DMS79 (cell line): ENCODE measurements around the gene LRCOL1.
A peak's percentile ranks its signal among the peaks of the same experiment; 100 is the strongest.
"Not testable (repeated sequence)": the region's sequence is repeated elsewhere in the genome, so short reads cannot be mapped to it uniquely, and the experiment has no call there.

Experiments
- DNase-seq: peaks from one replicate; lab custom pipeline; 2025; lab: John Stamatoyannopoulos, UW

LRCOL1 gene

GRCh38 chr12:132600048-132601032 lies 10.0 kb downstream of the LRCOL1 start:
- DNase-seq, result peak; percentile 88

- DNase-seq, result not testable (repeated sequence)
Measured at GRCh38 chr12:132599502-132599901, 10.9 kb downstream of the LRCOL1 start.

- no peak for DNase-seq
Measured at GRCh38 chr12:132597333-132598316, 12.8 kb downstream of the LRCOL1 start.

DNA sequence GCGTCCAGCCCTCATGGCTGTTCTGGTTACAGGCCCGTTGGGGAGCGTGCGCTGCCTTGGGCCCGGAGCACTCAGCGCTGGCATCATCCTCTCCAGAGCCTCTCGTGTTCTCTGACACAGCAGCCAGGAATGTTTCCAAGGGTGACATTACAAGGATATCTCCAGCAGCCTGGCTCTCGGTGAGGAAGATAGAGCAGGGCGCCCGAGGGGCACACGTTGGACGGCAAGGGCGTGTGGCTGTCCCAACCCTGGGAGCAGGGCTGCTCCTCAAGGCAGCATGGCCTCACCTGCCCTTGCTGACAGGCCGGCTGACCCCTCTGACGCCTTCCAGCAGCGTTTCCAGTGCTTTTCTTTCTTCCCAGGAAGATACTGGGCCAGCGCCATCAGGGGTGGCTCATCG lies 14.4 kb downstream of the LRCOL1 start:
- no peak for DNase-seq

GRCh38 chr12:132595183-132595582 lies 15.2 kb downstream of the LRCOL1 start:
- DNase-seq, result no peak

DNA sequence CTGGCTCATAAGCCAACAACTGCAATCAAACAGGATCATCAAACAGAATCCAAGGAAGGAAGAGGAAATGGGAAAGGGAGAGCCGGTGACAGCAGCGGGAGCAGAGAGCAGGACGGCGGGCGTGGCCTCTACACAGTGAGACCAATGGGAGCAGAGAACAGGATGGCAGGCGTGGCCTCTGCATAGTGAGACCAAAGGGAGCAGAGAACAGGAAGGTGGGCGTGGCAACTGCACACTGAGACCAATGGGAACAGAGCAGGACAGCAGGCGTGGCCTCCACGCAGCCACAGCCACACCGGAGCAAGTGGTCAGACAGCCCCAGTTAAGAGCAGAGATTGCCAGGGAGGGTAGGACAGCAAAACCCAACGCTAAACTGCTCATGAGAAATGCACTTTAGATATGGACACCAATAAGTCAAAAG lies 16.4 kb downstream of the LRCOL1 start:
- peak; percentile 93 for DNase-seq

DNA sequence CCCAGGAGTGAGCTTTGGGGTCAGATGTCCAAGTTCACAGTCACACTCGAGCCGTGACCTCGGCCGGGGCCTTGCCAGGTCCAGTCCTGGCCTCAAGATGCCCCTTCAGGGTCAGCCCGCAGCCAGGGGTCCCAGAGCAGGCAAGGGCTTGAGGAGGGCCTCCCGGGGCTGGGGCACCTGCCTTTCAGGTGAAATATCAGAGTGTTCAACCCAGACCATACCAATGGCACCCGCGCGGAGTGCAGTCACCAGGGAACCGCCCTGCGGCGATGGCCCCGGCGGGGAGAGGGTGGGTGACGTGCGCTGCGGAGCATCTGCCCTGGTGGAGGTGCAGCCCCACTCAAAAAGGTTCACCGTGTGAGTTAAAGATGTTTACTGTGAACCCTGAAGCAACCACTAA lies 16.9 kb downstream of the LRCOL1 start:
- no peak for DNase-seq

DNA sequence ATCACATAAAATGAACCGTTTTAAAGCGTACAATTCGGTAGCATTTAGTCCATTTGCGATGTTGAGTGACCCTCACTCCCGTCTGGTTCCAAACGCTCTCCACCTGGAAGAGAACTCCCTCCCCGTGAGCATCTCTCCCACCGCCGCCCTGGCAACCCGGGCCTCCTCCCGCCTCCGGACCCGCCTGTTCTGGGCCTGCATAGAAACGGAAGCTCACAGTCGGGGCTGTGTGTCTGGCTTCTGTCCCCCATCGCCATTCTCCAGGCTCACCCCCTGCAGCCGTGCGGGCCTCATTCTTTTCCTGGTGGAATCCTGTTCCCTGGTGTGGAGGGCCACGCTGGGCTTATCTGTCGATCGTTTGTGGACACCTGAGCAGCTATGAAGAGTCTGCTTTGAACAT lies 17.3 kb downstream of the LRCOL1 start:
- no peak for DNase-seq

GRCh38 chr12:132592282-132592970 lies 18.0 kb downstream of the LRCOL1 start:
- DNase-seq, result no peak

DNA sequence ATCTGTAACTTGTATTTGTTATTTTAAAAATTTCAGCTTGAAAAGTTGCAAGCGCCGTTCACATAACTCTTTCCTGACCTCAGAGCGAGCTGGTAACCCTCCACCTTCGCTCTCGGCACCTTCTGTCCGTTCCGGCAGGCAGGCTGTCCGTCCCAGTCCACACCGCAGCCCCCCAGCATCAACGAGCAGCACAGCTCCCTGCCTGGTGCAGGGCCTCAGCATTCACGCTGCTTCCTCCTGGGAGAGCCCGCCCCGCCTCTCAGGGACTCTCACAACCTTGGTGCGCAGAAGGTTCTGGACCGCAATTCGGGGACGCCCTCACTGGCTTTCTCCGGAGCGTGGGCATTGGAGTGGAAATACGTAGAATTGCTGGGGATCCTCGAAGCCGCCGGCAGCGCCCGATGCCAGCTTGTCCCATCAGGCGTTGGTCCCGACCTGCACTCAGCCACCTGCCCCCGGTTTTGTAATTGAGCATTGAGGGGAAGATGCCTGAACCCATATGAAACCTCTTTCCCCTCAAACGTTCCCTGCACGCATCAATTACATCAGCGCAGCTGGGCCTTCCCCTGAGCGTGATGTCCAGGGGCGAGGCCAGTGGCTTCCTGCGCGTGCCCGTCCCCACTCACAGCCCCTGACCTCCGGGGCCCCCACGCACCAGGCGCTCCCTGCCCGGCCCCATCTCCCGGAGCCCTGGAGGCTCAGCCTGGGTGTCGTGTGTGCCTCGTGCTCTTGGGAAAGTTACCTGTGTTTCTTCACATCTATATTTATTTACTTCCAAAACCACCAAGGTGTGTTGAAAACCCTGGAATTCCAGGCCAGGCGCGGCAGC lies 19.1 kb downstream of the LRCOL1 start:
- DNase-seq, result no peak

GRCh38 chr12:132588821-132589669 lies 21.3 kb downstream of the LRCOL1 start:
- DNase-seq, result no peak

DNA sequence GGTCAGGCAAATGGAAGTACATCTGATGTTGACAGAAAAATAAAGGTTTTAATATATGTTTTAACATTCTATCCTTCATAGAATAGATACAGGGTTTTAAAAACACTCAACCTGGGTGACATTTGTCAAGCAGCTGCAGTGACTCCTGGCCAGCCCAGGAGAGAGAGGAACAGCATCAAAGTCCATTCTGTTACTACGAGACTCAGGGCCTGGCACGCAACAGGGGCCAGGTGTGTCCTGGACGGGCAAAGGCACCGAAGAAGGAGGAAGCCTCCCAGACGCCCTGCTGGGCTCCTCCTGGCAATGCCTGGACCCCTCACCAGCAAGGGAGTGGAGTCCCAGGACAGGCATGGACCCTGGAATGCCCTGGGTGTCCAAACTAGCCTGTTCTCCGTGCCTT lies 22.1 kb downstream of the LRCOL1 start:
- no peak for DNase-seq

DNA sequence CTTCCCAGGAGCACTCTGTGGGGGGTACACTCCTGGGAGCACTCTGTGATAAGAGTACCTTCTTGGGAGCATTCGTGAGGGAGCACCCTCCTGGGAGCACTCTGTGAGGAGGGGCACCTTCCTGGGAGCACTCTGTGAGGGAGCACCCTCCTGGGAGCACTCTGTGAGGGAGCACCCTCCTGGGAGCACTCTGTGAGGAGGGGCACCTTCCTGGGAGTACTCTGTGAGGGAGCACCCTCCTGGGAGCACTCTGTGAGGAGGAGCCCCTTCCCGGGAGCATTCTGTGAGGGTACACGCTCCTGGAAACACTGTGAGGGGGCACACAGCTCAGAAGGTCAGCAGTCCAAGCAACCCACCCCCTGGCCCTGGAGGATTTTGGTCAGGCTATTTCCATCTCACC lies 22.6 kb downstream of the LRCOL1 start:
- no peak for DNase-seq

GRCh38 chr12:132586929-132587328 lies 23.5 kb downstream of the LRCOL1 start:
- no peak for DNase-seq

GRCh38 chr12:132585177-132585576 lies 25.2 kb downstream of the LRCOL1 start:
- no peak for DNase-seq

GRCh38 chr12:132584429-132584828 lies 26.0 kb downstream of the LRCOL1 start:
- no peak for DNase-seq

DNA sequence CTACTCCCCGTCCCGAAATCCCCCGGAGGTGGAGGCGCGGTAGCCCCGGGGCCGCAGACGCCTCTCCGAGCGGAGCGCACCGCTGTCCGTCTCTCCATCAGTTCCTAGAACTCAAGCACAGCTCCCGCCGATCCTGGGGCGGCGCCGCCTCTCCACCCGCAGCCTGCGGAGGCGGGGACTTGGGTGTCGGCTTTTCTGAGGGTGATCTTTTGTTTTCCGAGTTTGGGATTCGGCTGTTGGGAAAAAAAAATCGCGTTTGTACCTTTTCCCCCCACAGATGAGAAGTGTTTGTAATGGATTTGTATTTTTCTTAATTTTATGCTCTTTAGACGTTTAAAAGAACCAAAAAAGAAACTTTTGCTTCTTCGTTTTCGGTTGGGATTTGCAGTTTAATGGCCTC lies 26.6 kb downstream of the LRCOL1 start:
- no peak for DNase-seq

DNA sequence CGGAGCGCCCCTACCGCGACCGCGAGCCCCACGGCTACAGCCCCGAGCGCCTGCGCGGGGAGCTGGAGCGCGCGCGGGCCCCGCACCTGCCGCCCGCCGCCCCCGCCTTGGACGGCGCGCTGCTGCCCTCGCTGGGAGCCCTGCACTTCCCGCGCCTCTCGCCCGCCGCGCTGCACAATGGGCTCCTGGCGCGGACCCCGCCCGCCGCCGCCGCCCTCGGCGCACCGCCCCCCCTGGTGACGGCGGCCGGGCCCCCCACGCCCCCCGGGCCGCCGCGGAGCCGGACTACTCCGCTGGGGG lies 27.0 kb downstream of the LRCOL1 start:
- DNase-seq, result no peak

GRCh38 chr12:132582582-132583410 lies 27.6 kb downstream of the LRCOL1 start:
- no peak for DNase-seq
